ENCODE results near the gene CDCA7. TPM values are rescaled to one million over a fixed set of nuclear protein-coding genes. Genes with fewer than 3 reads are reported as not detected.

The CDCA7 gene
- total and polyA plus RNA-seq, 2 donors from 2014 or later = 0.34 to 2.0 TPM

DNA sequence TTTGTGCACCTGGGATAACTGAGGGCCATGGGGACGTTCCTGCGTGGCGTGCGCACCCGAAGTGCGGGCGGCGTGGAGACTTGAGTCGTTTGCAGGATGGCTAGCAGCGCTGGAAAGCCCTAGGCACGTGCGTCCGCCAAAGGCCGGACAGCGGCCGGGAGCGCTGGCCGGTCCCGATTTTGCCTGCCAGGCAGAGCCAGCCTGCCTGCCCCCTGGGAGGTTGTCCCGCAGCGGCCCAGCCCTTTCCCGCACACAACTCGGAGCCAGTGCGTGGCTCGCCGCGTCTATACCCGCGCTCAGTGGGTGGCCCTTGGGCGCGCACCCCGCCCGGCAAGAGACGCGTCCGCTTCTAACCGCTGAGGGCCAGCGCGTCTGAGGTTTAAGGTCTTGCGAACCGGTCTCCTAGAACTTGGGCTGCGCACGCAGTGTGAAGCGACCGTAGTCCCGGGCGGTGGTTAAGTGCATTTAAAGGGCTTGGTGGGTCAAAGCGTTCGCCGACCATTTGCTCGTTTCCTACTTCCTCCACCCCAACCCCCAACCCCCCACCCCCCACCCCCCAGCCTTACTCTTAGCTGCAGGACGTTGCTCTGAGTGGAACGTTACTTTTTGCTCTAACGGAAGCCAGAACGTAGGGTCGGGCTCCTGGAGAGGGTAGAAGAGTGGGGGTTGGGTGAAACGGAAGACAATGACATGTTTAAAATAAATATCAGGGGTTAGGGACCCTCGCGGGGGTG lies 627 bp downstream of the CDCA7 start:
- Histone ChIP-seq H3K4me1 (ENCODE audit: control insufficient read depth in 2 of 3, insufficient read depth in 2 of 3, low read depth in 1 of 3, low read length in 3 of 3) (peaks cover 0 to 4% (median 0%) of the 10 kb centered on the region in 3 donors), H3K27ac (ENCODE audit: low read depth in 2 of 2, low read length in 2 of 2) (no peak overlapping the region), H3K9me3 (ENCODE audit: control insufficient read depth in 2 of 3, insufficient read depth in 1 of 3, low read length in 3 of 3) (no peaks in the 10 kb centered on the region), H3K4me3 (ENCODE audit: low read length in 3 of 3) (peak overlapping the region; percentile 21 to 75 (median 51)), H3K36me3 (ENCODE audit: control insufficient read depth in 2 of 3, insufficient read depth in 3 of 3, low read length in 3 of 3) (no peaks in the 10 kb centered on the region), H3K27me3 (ENCODE audit: control insufficient read depth, insufficient read depth, low read length) (no peaks in the 10 kb centered on the region), H3K9ac (ENCODE audit: low read length in 3 of 3) (peak overlapping the region in 1 of 3 donors; percentile 47)
- no peak for TF ChIP-seq CTCF (IDR thresholded peaks at IDR 0.05; ENCODE audit: borderline replicate concordance, extremely low read depth, insufficient read depth)
- no peak for FAIRE-seq
- DNase-seq = peak; percentile 57 to 75 (median 68)
- intact Hi-C loops (cut with DNase I) = no loop called here

DNA sequence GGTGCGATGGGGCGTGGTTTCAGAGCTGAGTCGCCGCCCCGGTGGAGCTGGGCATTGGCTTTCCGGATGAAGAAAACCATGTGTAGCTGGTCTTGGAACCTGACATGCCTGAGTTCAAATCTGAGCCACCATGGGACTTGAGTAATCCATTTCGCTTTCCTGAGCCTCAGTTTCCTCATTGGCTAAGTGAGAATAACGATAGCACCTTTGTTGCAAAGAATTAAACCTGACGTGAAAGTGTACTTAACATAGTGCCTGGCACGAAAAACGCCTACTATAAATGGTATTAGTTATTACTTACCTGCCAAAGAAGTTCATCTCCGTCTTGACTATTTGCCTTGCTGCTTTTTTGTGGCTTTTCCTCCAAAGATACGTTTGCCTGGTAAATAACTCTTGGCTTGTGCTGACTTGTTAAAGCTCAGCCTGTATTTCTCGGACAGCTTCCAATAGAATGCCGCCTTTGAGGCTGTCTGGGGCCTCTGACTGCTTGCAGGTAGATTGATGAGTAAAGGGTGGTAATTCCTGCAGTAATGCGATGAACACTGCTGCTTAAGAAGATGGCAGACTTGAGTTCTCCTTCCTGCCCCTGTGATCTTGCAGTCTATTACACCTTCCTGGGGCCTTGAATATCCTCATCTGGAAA lies 1.3 kb downstream of the CDCA7 start:
- H3K27me3 ChIP-seq (ENCODE audit: control insufficient read depth, insufficient read depth, low read length) = no peaks in the 10 kb centered on the region
- H3K9me3 ChIP-seq (ENCODE audit: control insufficient read depth in 2 of 3, insufficient read depth in 1 of 3, low read length in 3 of 3) = no peaks in the 10 kb centered on the region
- H3K4me3 ChIP-seq (ENCODE audit: low read length in 3 of 3) = peak overlapping the region in 1 of 3 donors; percentile 75
- FAIRE-seq (no peak), DNase-seq (no peak)
- TF ChIP-seq CTCF (IDR thresholded peaks at IDR 0.05; ENCODE audit: borderline replicate concordance, extremely low read depth, insufficient read depth) = no peak
- no peak overlapping the region for H3K27ac ChIP-seq (ENCODE audit: low read depth in 2 of 2, low read length in 2 of 2)
- intact Hi-C loops (cut with DNase I) = no loop called here
- H3K4me1 ChIP-seq (ENCODE audit: control insufficient read depth in 2 of 3, insufficient read depth in 2 of 3, low read depth in 1 of 3, low read length in 3 of 3) = peaks cover 0 to 4% (median 0%) of the 10 kb centered on the region in 3 donors
- H3K36me3 ChIP-seq (ENCODE audit: control insufficient read depth in 2 of 3, insufficient read depth in 3 of 3, low read length in 3 of 3) = no peaks in the 10 kb centered on the region
- peak overlapping the region in 1 of 3 donors; percentile 47 for H3K9ac ChIP-seq (ENCODE audit: low read length in 3 of 3)

- H3K9me3 ChIP-seq (ENCODE audit: control insufficient read depth in 2 of 3, insufficient read depth in 1 of 3, low read length in 3 of 3) = no peaks in the 10 kb centered on the region
These were observed 2.7 kb downstream of the CDCA7 start for GRCh38 chr2:173357346-173357745.

More at GRCh38 chr2:173357346-173357745, 2.7 kb downstream of the CDCA7 start:
- no peak for TF ChIP-seq CTCF (IDR thresholded peaks at IDR 0.05; ENCODE audit: borderline replicate concordance, extremely low read depth, insufficient read depth)
- no peak overlapping the region for H3K4me3 ChIP-seq (ENCODE audit: low read length in 3 of 3)
- H3K4me1 ChIP-seq (ENCODE audit: control insufficient read depth in 2 of 3, insufficient read depth in 2 of 3, low read depth in 1 of 3, low read length in 3 of 3) = peaks cover 0 to 4% (median 0%) of the 10 kb centered on the region in 3 donors
- no peak for DNase-seq
- H3K27me3 ChIP-seq (ENCODE audit: control insufficient read depth, insufficient read depth, low read length) = no peaks in the 10 kb centered on the region
- FAIRE-seq = no peak
- no peak overlapping the region for H3K9ac ChIP-seq (ENCODE audit: low read length in 3 of 3)
- H3K27ac ChIP-seq (ENCODE audit: low read depth in 2 of 2, low read length in 2 of 2) = no peak overlapping the region
- intact Hi-C loops (cut with DNase I) = no loop called here
- H3K36me3 ChIP-seq (ENCODE audit: control insufficient read depth in 2 of 3, insufficient read depth in 3 of 3, low read length in 3 of 3) = no peaks in the 10 kb centered on the region
